Nephron (organoid): Measurements from ENCODE around the gene DTNB.
A peak's percentile ranks its signal among the peaks of the same experiment; 100 is the strongest.
"Not testable (repeated sequence)": the region's sequence is repeated elsewhere in the genome, so short reads cannot be mapped to it uniquely, and the experiment has no call there.

ENCODE experiments used
- H3K27ac Mint-ChIP-seq, 3 experiments: 2 replicates each; pipeline ENCODE4 v1.8.0; 2020; ENCODE audit warnings: mixed read lengths in 3 of 3, mild to moderate bottlenecking in 2 of 3, moderate library complexity in 1 of 3
- H3K27me3 Mint-ChIP-seq: 2 replicates; pipeline ENCODE4 v1.8.0; 2021; ENCODE audit warnings: low read depth, mild to moderate bottlenecking, moderate library complexity, mixed read lengths
- H3K36me3 Mint-ChIP-seq: 2 replicates; pipeline ENCODE4 v1.8.0; 2020; ENCODE audit warnings: low read depth, mixed read lengths
- H3K4me1 Mint-ChIP-seq: 2 replicates; pipeline ENCODE4 v1.8.0; 2020; ENCODE audit warnings: mixed read lengths
- H3K4me3 Mint-ChIP-seq, 3 experiments: 2 replicates each; pipeline ENCODE4 v1.8.0; 2020; ENCODE audit warnings: mild to moderate bottlenecking in 3 of 3, mixed read lengths in 3 of 3, moderate library complexity in 2 of 3
- H3K9me3 Mint-ChIP-seq: 2 replicates; pipeline ENCODE4 v1.8.0; 2020; ENCODE audit warnings: mixed read lengths
- CTCF ChIP-seq, 3 experiments: fragments of 200-600 bp; sonication (generic); IDR thresholded peaks; one replicate each; pipeline ENCODE4 v1.5.0; 2021; ENCODE audit warnings: antibody characterized with exemption in 3 of 3; ENCODE audit not compliant: unreplicated experiment in 3 of 3

Gene DTNB

GRCh38 chr2:25614711-25615110, 58.7 kb downstream of the DTNB start:
- H3K27ac Mint-ChIP-seq, result peak overlapping the region in 1 of 3 experiments; percentile 40
- H3K36me3 Mint-ChIP-seq, result peaks cover 23% of the 10 kb centered on the region
- H3K4me3 Mint-ChIP-seq, result no peak overlapping the region
- H3K27me3 Mint-ChIP-seq, result no peaks in the 10 kb centered on the region
- peaks cover 27% of the 10 kb centered on the region for H3K4me1 Mint-ChIP-seq
- no peak for TF ChIP-seq CTCF (IDR thresholded peaks at IDR 0.05; ENCODE audit: unreplicated experiment in 3 of 3)
- peaks cover 5% of the 10 kb centered on the region for H3K9me3 Mint-ChIP-seq

- no peak for TF ChIP-seq CTCF (IDR thresholded peaks at IDR 0.05; ENCODE audit: unreplicated experiment in 3 of 3)
- H3K4me1 Mint-ChIP-seq, result no peaks in the 10 kb centered on the region
- H3K9me3 Mint-ChIP-seq, result no peaks in the 10 kb centered on the region
- no peak overlapping the region for H3K27ac Mint-ChIP-seq
- H3K36me3 Mint-ChIP-seq, result no peaks in the 10 kb centered on the region
- H3K4me3 Mint-ChIP-seq, result no peak overlapping the region
- no peaks in the 10 kb centered on the region for H3K27me3 Mint-ChIP-seq
Measured at GRCh38 chr2:25608718-25609117, 64.7 kb downstream of the DTNB start.

- H3K4me3 Mint-ChIP-seq, result no peak overlapping the region
- peak; percentile 50 to 55 (median 54) for TF ChIP-seq CTCF (IDR thresholded peaks at IDR 0.05; ENCODE audit: unreplicated experiment in 3 of 3)
- H3K4me1 Mint-ChIP-seq, result no peaks in the 10 kb centered on the region
- no peak overlapping the region for H3K27ac Mint-ChIP-seq
- H3K36me3 Mint-ChIP-seq, result no peaks in the 10 kb centered on the region
- no peaks in the 10 kb centered on the region for H3K9me3 Mint-ChIP-seq
- H3K27me3 Mint-ChIP-seq, result no peaks in the 10 kb centered on the region
Measured at GRCh38 chr2:25606892-25607291, 66.5 kb downstream of the DTNB start.

GRCh38 chr2:25602333-25602723, 71.0 kb downstream of the DTNB start:
- no peak overlapping the region for H3K27ac Mint-ChIP-seq
- H3K36me3 Mint-ChIP-seq, result no peaks in the 10 kb centered on the region

GRCh38 chr2:25601711-25602332, 71.6 kb downstream of the DTNB start:
- not testable (repeated sequence) for H3K27ac Mint-ChIP-seq, H3K4me3 Mint-ChIP-seq, H3K9me3 Mint-ChIP-seq, H3K36me3 Mint-ChIP-seq, H3K27me3 Mint-ChIP-seq, H3K4me1 Mint-ChIP-seq

More at GRCh38 chr2:25602333-25602723, 71.0 kb downstream of the DTNB start:
- Mint-ChIP-seq H3K4me3 (no peak overlapping the region), H3K9me3 (no peaks in the 10 kb centered on the region), H3K4me1 (no peaks in the 10 kb centered on the region), H3K27me3 (no peaks in the 10 kb centered on the region)
- TF ChIP-seq CTCF (IDR thresholded peaks at IDR 0.05; ENCODE audit: unreplicated experiment in 3 of 3), result no peak

GRCh38 chr2:25598911-25599310, 74.5 kb downstream of the DTNB start:
- TF ChIP-seq CTCF (IDR thresholded peaks at IDR 0.05; ENCODE audit: unreplicated experiment in 3 of 3), result no peak
- Mint-ChIP-seq H3K4me3 (no peak overlapping the region), H3K27me3 (no peaks in the 10 kb centered on the region), H3K36me3 (peaks cover 3% of the 10 kb centered on the region), H3K27ac (no peak overlapping the region), H3K4me1 (no peaks in the 10 kb centered on the region), H3K9me3 (no peaks in the 10 kb centered on the region)
